Stimulated activated naive CD8-positive, alpha-beta T cell treated with anti-CD3 and anti-CD28 coated beads, Interleukin-15, Interleukin-2, amounts not matched to agents 100 U/mL and 50 U/mL, for 24 hours (primary cell): ENCODE measurements around the gene RSAD2.
"Not testable (repeated sequence)": the region's sequence is repeated elsewhere in the genome, so short reads cannot be mapped to it uniquely, and the experiment has no call there.

Experiments
- ATAC-seq: fragments of 150-1000 bp; cut with Tn5 transposase; one replicate; pipeline ENCODE4 v1.10.0; 2021
- DNase-seq: peaks from one replicate; pipeline ENCODE4 v3.0.0; 2021

Gene RSAD2

GRCh38 chr2:6864231-6864754 lies 13.3 kb upstream of the RSAD2 start:
- no peak for DNase-seq
- no peak for ATAC-seq

GRCh38 chr2:6864923-6865345 lies 12.6 kb upstream of the RSAD2 start:
- peak; percentile 2 for ATAC-seq
- peak; percentile 44 for DNase-seq

GRCh38 chr2:6865346-6866274 lies 12.0 kb upstream of the RSAD2 start, which contains the start of gene CMPK2:
TSS of gene CMPK2 (minus strand) at chr2:6865907. CDS start at chr2:6865696, 211 bp downstream.
- DNase-seq, result peak; percentile 80
- peak; percentile 79 for ATAC-seq

- peak; percentile 23 for DNase-seq
Observed at GRCh38 chr2:6866275-6866671, 11.3 kb upstream of the RSAD2 start.

GRCh38 chr2:6866982-6867381 lies 10.6 kb upstream of the RSAD2 start:
- DNase-seq (no peak), ATAC-seq (no peak)

More at GRCh38 chr2:6866275-6866671, 11.3 kb upstream of the RSAD2 start:
- peak; percentile 48 for ATAC-seq

GRCh38 chr2:6872394-6872793 lies 5.2 kb upstream of the RSAD2 start:
- no peak for ATAC-seq

GRCh38 chr2:6874032-6874431 lies 3.5 kb upstream of the RSAD2 start:
- ATAC-seq, result no peak

More at GRCh38 chr2:6872394-6872793, 5.2 kb upstream of the RSAD2 start:
- DNase-seq, result no peak

GRCh38 chr2:6876309-6876708 lies 1.3 kb upstream of the RSAD2 start:
- ATAC-seq (no peak), DNase-seq (no peak)

More at GRCh38 chr2:6874032-6874431, 3.5 kb upstream of the RSAD2 start:
- no peak for DNase-seq

GRCh38 chr2:6878549-6878948 lies 972 bp downstream of the RSAD2 start:
- DNase-seq (no peak), ATAC-seq (no peak)

- ATAC-seq, result no peak
Observed at GRCh38 chr2:6879011-6879410, 1.4 kb downstream of the RSAD2 start.

GRCh38 chr2:6880200-6880733 lies 2.7 kb downstream of the RSAD2 start:
- DNase-seq, result no peak
- ATAC-seq, result no peak

More at GRCh38 chr2:6879011-6879410, 1.4 kb downstream of the RSAD2 start:
- DNase-seq, result no peak

- ATAC-seq (no peak), DNase-seq (no peak)
Observed at GRCh38 chr2:6881046-6881445, 3.5 kb downstream of the RSAD2 start.

GRCh38 chr2:6881516-6881915 lies 3.9 kb downstream of the RSAD2 start:
- ATAC-seq (no peak), DNase-seq (no peak)

GRCh38 chr2:6883448-6884122 lies 6.0 kb downstream of the RSAD2 start:
- DNase-seq (no peak), ATAC-seq (no peak)

GRCh38 chr2:6885551-6885950 lies 8.0 kb downstream of the RSAD2 start:
- no peak for ATAC-seq
- DNase-seq, result no peak

- no peak for DNase-seq
- no peak for ATAC-seq
Observed at GRCh38 chr2:6885968-6886367, 8.4 kb downstream of the RSAD2 start.

- no peak for DNase-seq
- no peak for ATAC-seq
Observed at GRCh38 chr2:6887751-6888192, 10.2 kb downstream of the RSAD2 start.

GRCh38 chr2:6888724-6889123 lies 11.1 kb downstream of the RSAD2 start:
- no peak for DNase-seq
- ATAC-seq, result peak; percentile 40

- DNase-seq, result no peak
- ATAC-seq, result no peak
Observed at GRCh38 chr2:6893876-6894482, 16.4 kb downstream of the RSAD2 start.

- DNase-seq (no peak), ATAC-seq (no peak)
Observed at GRCh38 chr2:6896930-6897759, 19.6 kb downstream of the RSAD2 start.

GRCh38 chr2:6902581-6902980 lies 25.0 kb downstream of the RSAD2 start:
- ATAC-seq, DNase-seq: not testable (repeated sequence)
